SK-N-SH (cell line): Measurements from ENCODE around the gene TRPM3. TPM values are rescaled to one million over a fixed set of nuclear protein-coding genes. Genes with fewer than 3 reads are reported as not detected.

ENCODE experiments used
- CTCF ChIA-PET: fragments of 300-600, 350-600 bp; formaldehyde crosslinking; extraction: SDS; loops from one replicate; lab custom pipeline; 2021; lab: Yijun Ruan, JAX
- POLR2A ChIA-PET: fragments of 350-600 bp; sonication (Branson Sonifier 250); formaldehyde crosslinking; extraction: SDS; loops from one replicate; lab custom pipeline; 2020; ENCODE audit warnings: antibody characterized with exemption, inconsistent platforms; lab: Yijun Ruan, JAX
- DNase-seq: peaks from one replicate; pipeline ENCODE4 v3.0.0; 2012
- H2AFZ ChIP-seq: fragments of 200-600 bp; sonication (generic); 2 replicates; pipeline ENCODE4 v1.8.1; 2016; ENCODE audit warnings: antibody characterized with exemption, mild to moderate bottlenecking, low read depth
- H3F3A ChIP-seq: fragments of 200-600 bp; sonication (generic); replicated peaks from 2 replicates; pipeline ENCODE3; 2016; ENCODE audit warnings: antibody characterized with exemption, mild to moderate bottlenecking; ENCODE audit not compliant: insufficient read depth
- H3K27ac ChIP-seq, 2 experiments: fragments of 200-500 bp in 1 of 2; fragments of 200-600 bp in 1 of 2; sonication (Bioruptor generic) in 1 of 2; sonication (generic), shearing (Covaris generic) in 1 of 2; 2 replicates each; pipeline versions ENCODE4 v1.5.1 to v1.6.1; 2014 to 2016; ENCODE audit warnings: low read depth in 2 of 2, inconsistent platforms in 1 of 2, low read length in 1 of 2, mild to moderate bottlenecking in 1 of 2, mixed read lengths in 1 of 2
- H3K27me3 ChIP-seq: fragments of 200-600 bp; sonication (generic), shearing (Covaris generic); 2 replicates; pipeline ENCODE4 v1.6.1; 2016; ENCODE audit warnings: mixed run types; ENCODE audit not compliant: insufficient read depth
- H3K36me3 ChIP-seq, 2 experiments: fragments of 200-500 bp in 1 of 2; fragments of 200-600 bp in 1 of 2; sonication (Bioruptor generic) in 1 of 2; sonication (generic) in 1 of 2; replicated peaks in 1 of 2; 2 replicates each; pipeline versions ENCODE3 to v1.5.1; 2014 to 2016; ENCODE audit warnings: low read length in 1 of 2, mild to moderate bottlenecking in 1 of 2; ENCODE audit not compliant: insufficient read depth in 2 of 2, control insufficient read depth in 1 of 2
- H3K4me1 ChIP-seq, 2 experiments: fragments of 200-500 bp in 1 of 2; fragments of 200-600 bp in 1 of 2; sonication (Bioruptor generic) in 1 of 2; sonication (generic), shearing (Covaris generic) in 1 of 2; 2 replicates each; pipeline versions ENCODE4 v1.5.1 to v1.6.1; 2014 to 2016; ENCODE audit warnings: low read depth in 1 of 2, low read length in 1 of 2, mixed run types in 1 of 2; ENCODE audit not compliant: insufficient read depth in 2 of 2, control insufficient read depth in 1 of 2
- H3K4me2 ChIP-seq: fragments of 200-600 bp; sonication (generic), shearing (Covaris generic); 2 replicates; pipeline ENCODE4 v1.6.1; 2017; ENCODE audit warnings: mixed run types
- H3K4me3 ChIP-seq, 2 experiments: fragments of 200-500 bp in 1 of 2; fragments of 200-600 bp in 1 of 2; sonication (Bioruptor generic) in 1 of 2; sonication (generic), shearing (Covaris generic) in 1 of 2; 2 replicates each; pipeline versions ENCODE4 v1.5.1 to v1.8.1; 2014 to 2016; ENCODE audit warnings: low read depth in 2 of 2, inconsistent platforms in 1 of 2, low read length in 1 of 2, mild to moderate bottlenecking in 1 of 2, mixed read lengths in 1 of 2, moderate library complexity in 1 of 2
- H3K79me2 ChIP-seq: fragments of 200-600 bp; sonication (generic); 2 replicates; pipeline ENCODE4 v1.8.1; 2017; ENCODE audit warnings: mild to moderate bottlenecking; ENCODE audit not compliant: insufficient read depth
- H3K9ac ChIP-seq: fragments of 200-600 bp; sonication (generic); 2 replicates; pipeline ENCODE4 v1.6.1; 2017; ENCODE audit warnings: mixed run types
- H3K9me2 ChIP-seq: fragments of 200-600 bp; sonication (generic); 2 replicates; pipeline ENCODE4 v1.6.1; 2017; ENCODE audit warnings: mixed run types
- H3K9me3 ChIP-seq: fragments of 200-600 bp; sonication (generic); 2 replicates; pipeline ENCODE4 v1.6.1; 2017; ENCODE audit warnings: mixed run types, mild to moderate bottlenecking, moderate library complexity
- H4K20me1 ChIP-seq: fragments of 200-600 bp; sonication (generic); 2 replicates; pipeline ENCODE4 v1.6.1; 2017; ENCODE audit warnings: mild to moderate bottlenecking, mixed run types; ENCODE audit not compliant: insufficient read depth
- FOSL2 ChIP-seq: IDR thresholded peaks from 2 replicates; pipeline ENCODE4 v1.4.0; 2012; ENCODE audit warnings: low read depth, mild to moderate bottlenecking, moderate library complexity, borderline replicate concordance
- FOXM1 ChIP-seq: IDR thresholded peaks from 2 replicates; pipeline ENCODE4 v1.4.0; 2012; ENCODE audit warnings: low read depth, mild to moderate bottlenecking
- GABPA ChIP-seq: IDR thresholded peaks from 2 replicates; pipeline ENCODE4 v1.4.0; 2012; ENCODE audit warnings: low read depth, mild to moderate bottlenecking
- JUND ChIP-seq: IDR thresholded peaks from 2 replicates; pipeline ENCODE4 v1.4.0; 2012
- MEF2A ChIP-seq: IDR thresholded peaks from 2 replicates; pipeline ENCODE4 v1.4.0; 2012; ENCODE audit warnings: low read depth, borderline replicate concordance
- NRF1 ChIP-seq: IDR thresholded peaks from 2 replicates; pipeline ENCODE4 v1.6.1; 2012; ENCODE audit warnings: low read depth, mild to moderate bottlenecking, low read length
- RAD21 ChIP-seq: IDR thresholded peaks from 2 replicates; pipeline ENCODE4 v1.6.1; 2012; ENCODE audit warnings: mild to moderate bottlenecking, low read length
- RCOR1 ChIP-seq: fragments of 150-350 bp; IDR thresholded peaks from 2 replicates; pipeline ENCODE4 v1.6.1; 2017; ENCODE audit warnings: antibody characterized with exemption, low read length
- RFX5 ChIP-seq: IDR thresholded peaks from 2 replicates; pipeline ENCODE4 v1.6.1; 2012; ENCODE audit warnings: mild to moderate bottlenecking, improper control_type of control experiment, low read length
- SMC3 ChIP-seq: IDR thresholded peaks from 2 replicates; pipeline ENCODE4 v1.6.1; 2012; ENCODE audit warnings: low read depth, low read length, improper control_type of control experiment
- TAF1 ChIP-seq: IDR thresholded peaks from 2 replicates; pipeline ENCODE4 v1.6.1; 2012; ENCODE audit warnings: low read depth, mild to moderate bottlenecking, low read length, moderate library complexity, borderline replicate concordance
- WGBS: methylation state at CpG from one replicate; pipeline ENCODE4 v1.1.6; 2017; ENCODE audit warnings: low lambda C conversion rate; 5-methylcytosine and 5-hydroxymethylcytosine counted together
- polyA plus RNA-seq, 3 experiments: library from polyadenylated mRNA; depleted of rRNA; stranded (reverse); fragments of >200 nt; gene quantifications; 2 replicates each; pipeline ENCODE4 v1.2.3, GENCODE V29; 2012
- TF ChIP-seq, protein P1 (sequence below): fragments of 150-350 bp; IDR thresholded peaks from 2 replicates; pipeline ENCODE4 v1.6.1; 2016; ENCODE audit warnings: mild to moderate bottlenecking, low read depth, low read length
- TF ChIP-seq, protein P2 (sequence below): IDR thresholded peaks from 2 replicates; pipeline ENCODE4 v1.4.0; 2012; ENCODE audit warnings: low read depth, borderline replicate concordance

The TRPM3 gene
- polyA plus RNA-seq, 1 of the 3 experiments (the other 2 are of a cell fraction): not detected

DNA sequence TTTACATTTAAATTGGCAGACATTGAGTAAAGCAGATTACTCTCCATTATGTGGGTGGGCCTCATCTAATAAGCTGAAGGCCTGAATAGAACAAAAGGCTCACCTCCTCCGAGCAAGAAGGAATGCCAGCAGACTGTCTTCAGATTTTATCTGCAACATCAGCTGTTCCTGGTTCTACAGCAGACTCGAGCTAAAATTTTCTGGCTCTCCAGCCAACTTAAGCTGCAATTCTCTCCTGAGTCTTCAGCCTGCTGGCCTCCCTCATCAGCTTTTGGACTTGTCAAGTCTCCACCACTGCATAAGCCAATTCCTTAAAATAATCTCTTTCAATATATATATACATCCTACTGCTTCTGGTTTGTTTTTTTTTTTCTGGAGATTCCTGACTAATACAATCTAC, 12.5 kb downstream of the TRPM3 start:
- no peaks in the 10 kb centered on the region for H4K20me1 ChIP-seq
- 0% methylated on average over 2 of the region's 2 CpGs for WGBS
- no peaks in the 10 kb centered on the region for H3K36me3 ChIP-seq
- no peaks in the 10 kb centered on the region for H3K27me3 ChIP-seq
- ChIA-PET CTCF (no interaction called here), POLR2A (no interaction called here)
- no peak for TF ChIP-seq GABPA
- TF ChIP-seq SMC3: no peak
- TF ChIP-seq RFX5: no peak
- no peak for TF ChIP-seq RCOR1
- no peak for TF ChIP-seq TAF1
- TF ChIP-seq RAD21: no peak
- TF ChIP-seq, protein P1, sequence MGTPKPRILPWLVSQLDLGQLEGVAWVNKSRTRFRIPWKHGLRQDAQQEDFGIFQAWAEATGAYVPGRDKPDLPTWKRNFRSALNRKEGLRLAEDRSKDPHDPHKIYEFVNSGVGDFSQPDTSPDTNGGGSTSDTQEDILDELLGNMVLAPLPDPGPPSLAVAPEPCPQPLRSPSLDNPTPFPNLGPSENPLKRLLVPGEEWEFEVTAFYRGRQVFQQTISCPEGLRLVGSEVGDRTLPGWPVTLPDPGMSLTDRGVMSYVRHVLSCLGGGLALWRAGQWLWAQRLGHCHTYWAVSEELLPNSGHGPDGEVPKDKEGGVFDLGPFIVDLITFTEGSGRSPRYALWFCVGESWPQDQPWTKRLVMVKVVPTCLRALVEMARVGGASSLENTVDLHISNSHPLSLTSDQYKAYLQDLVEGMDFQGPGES: no peak
- no peak for TF ChIP-seq JUND
- H3K4me1 ChIP-seq: no peaks in the 10 kb centered on the region
- H3K79me2 ChIP-seq: no peaks in the 10 kb centered on the region
- H3K9ac ChIP-seq: no peak overlapping the region
- no peaks in the 10 kb centered on the region for H3F3A ChIP-seq
- H3K27ac ChIP-seq: no peak overlapping the region
- H2AFZ ChIP-seq: no peak overlapping the region
- H3K4me3 ChIP-seq: no peak overlapping the region
- DNase-seq: no peak
- no peaks in the 10 kb centered on the region for H3K9me3 ChIP-seq
- no peaks in the 10 kb centered on the region for H3K9me2 ChIP-seq
- no peak overlapping the region for H3K4me2 ChIP-seq

DNA sequence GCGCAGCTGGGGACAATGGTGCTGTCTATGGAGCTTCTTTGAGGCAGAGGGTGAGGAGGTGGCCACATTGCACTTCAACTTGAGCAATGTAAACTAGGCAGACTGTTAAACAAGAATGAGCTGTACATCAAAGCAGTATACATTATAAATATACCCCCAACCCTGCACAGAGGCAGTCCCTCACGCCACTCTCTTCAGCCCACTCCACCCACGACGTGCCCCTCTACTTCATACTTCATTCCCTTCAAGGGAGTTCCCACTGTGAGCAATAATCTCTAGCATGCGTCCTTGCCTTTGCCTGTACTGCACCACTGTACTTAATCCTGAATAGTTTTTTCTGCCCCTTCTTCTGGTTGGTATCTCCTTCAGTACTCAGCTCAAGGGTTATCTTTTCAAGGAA, 14.4 kb downstream of the TRPM3 start:
- no peak overlapping the region for H2AFZ ChIP-seq
- DNase-seq: no peak
- H3K79me2 ChIP-seq: no peaks in the 10 kb centered on the region
- no peak overlapping the region for H3K27ac ChIP-seq
- no peaks in the 10 kb centered on the region for H3K4me1 ChIP-seq
- H3K4me3 ChIP-seq: no peak overlapping the region
- TF ChIP-seq NRF1 (no peak), RFX5 (no peak), TAF1 (no peak), FOXM1 (no peak), RAD21 (no peak), FOSL2 (no peak), MEF2A (no peak)
- TF ChIP-seq, protein P2, sequence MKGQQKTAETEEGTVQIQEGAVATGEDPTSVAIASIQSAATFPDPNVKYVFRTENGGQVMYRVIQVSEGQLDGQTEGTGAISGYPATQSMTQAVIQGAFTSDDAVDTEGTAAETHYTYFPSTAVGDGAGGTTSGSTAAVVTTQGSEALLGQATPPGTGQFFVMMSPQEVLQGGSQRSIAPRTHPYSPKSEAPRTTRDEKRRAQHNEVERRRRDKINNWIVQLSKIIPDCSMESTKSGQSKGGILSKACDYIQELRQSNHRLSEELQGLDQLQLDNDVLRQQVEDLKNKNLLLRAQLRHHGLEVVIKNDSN: no peak
- H3K27me3 ChIP-seq: no peaks in the 10 kb centered on the region
- H4K20me1 ChIP-seq: no peaks in the 10 kb centered on the region
- H3K9me2 ChIP-seq: no peaks in the 10 kb centered on the region
- no peak overlapping the region for H3K4me2 ChIP-seq
- no peaks in the 10 kb centered on the region for H3K36me3 ChIP-seq
- no peaks in the 10 kb centered on the region for H3F3A ChIP-seq
- 0% methylated on average over 5 of the region's 5 CpGs for WGBS
- ChIA-PET POLR2A (no interaction called here), CTCF (no interaction called here)
- H3K9me3 ChIP-seq: no peaks in the 10 kb centered on the region
- no peak overlapping the region for H3K9ac ChIP-seq
